Upper lobe of left lung (tissue), 6 donors: Measurements from ENCODE around the gene STEAP4. TPM values are rescaled to one million over a fixed set of nuclear protein-coding genes. Genes with fewer than 3 reads are reported as not detected.

Source experiments
- ATAC-seq, 2 donors: fragments of 200-7000 bp; cut with Tn5 transposase; one replicate each; pipeline ENCODE4 v1.9.1; 2022; ENCODE audit warnings: mild to moderate bottlenecking in 2 of 2, moderate library complexity in 2 of 2; ENCODE audit not compliant: low FRiP score in 2 of 2
- DNase-seq, 2 donors: peaks; one replicate each; pipeline ENCODE4 v3.0.0-alpha.2; 2019 to 2020
- H3K27ac ChIP-seq, 4 donors: fragments of 200-600 bp; sonication (generic); one replicate each; pipeline ENCODE4 v1.5.1; 2016 to 2019
- H3K27me3 ChIP-seq, 4 donors: fragments of 200-600 bp; sonication (generic); one replicate each; pipeline ENCODE4 v1.5.1; 2017 to 2019
- H3K36me3 ChIP-seq, 4 donors: fragments of 200-600 bp; sonication (generic); one replicate each; pipeline ENCODE4 v1.5.1; 2016 to 2019
- H3K4me1 ChIP-seq, 4 donors: fragments of 200-600 bp; sonication (generic); one replicate each; pipeline ENCODE4 v1.5.1; 2018 to 2019
- H3K4me3 ChIP-seq, 4 donors: fragments of 200-600 bp; sonication (generic); one replicate each; pipeline ENCODE4 v1.5.1; 2017 to 2019; ENCODE audit warnings: mild to moderate bottlenecking in 2 of 4, moderate library complexity in 1 of 4
- H3K9me3 ChIP-seq, 4 donors: fragments of 200-600 bp; sonication (generic); one replicate each; pipeline ENCODE4 v1.5.1; 2018 to 2019
- EP300 ChIP-seq, 4 donors: sonication (generic); formaldehyde crosslinking; IDR thresholded peaks; one replicate each; pipeline ENCODE4 v1.5.1; 2017; ENCODE audit warnings: antibody characterized with exemption in 4 of 4, control low read depth in 2 of 4
- POLR2A ChIP-seq, 4 donors: fragments of 450-650 bp; IDR thresholded peaks; one replicate each; pipeline ENCODE4 v1.5.1; 2016 to 2017; ENCODE audit warnings: antibody characterized with exemption in 4 of 4, mild to moderate bottlenecking in 2 of 4
- POLR2AphosphoS5 ChIP-seq, 2 donors: sonication (generic); formaldehyde crosslinking; IDR thresholded peaks; one replicate each; pipeline ENCODE4 v1.5.1; 2017; ENCODE audit warnings: antibody characterized with exemption in 2 of 2
- whole genome bisulfite sequencing, 2 donors: methylation state at CpG; one replicate each; pipeline ENCODE4 v1.1.5; 2017 to 2018; 5-methylcytosine and 5-hydroxymethylcytosine counted together
- total RNA-seq, 6 donors: library from RNA; depleted of rRNA in 4 of 6; stranded (reverse); fragments of >200 nt in 4 of 6; gene quantifications; one replicate each; pipeline versions ENCODE4 v1.1.0 to v1.2.1, GENCODE V29; 2016 to 2021
- TF ChIP-seq, protein P1 (sequence below), 6 experiments: fragments of 450-650 bp in 4 of 6; fragments of 200-600 bp in 2 of 6; sonication (generic) in 2 of 6; IDR thresholded peaks; one replicate each; pipeline ENCODE4 v1.5.1; 2016 to 2019; ENCODE audit warnings: antibody characterized with exemption in 6 of 6
- donor health status: DM: no; HTN: no; CAD: no; lungs with moderate emphysema.
- donor health status: DM: no; HTN: yes; CAD: no; lungs with severe emphysema.

Gene STEAP4
- total RNA-seq, 6 donors from 2014 or later, result 11.5 to 81.8 (median 54.8) TPM

DNA sequence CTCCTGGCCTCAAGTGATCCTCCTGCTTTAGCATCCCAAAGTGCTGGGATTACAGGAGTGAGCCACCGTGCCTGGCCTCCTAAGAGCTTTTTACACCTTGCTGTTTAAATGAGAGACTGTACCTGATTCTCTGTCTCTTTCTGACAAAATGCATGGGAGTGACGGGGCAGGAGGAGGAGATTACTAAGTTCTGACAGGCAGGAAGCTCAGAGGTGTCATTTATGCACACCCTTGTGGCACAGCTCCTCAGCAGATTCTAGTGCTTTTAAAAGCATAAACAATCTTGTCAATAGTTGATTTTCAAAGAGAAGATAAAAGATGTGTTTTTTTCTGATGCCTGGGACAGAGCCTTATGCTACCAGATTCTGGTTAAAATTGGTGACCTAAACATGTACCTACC is 39.7 kb upstream of the STEAP4 start:
- Histone ChIP-seq H3K27ac (no peak overlapping the region), H3K4me1 (no peaks in the 10 kb centered on the region), H3K36me3 (no peaks in the 10 kb centered on the region), H3K27me3 (no peaks in the 10 kb centered on the region), H3K9me3 (no peaks in the 10 kb centered on the region), H3K4me3 (no peak overlapping the region)
- no peak for DNase-seq
- 72 to 79% methylated on average over 2 of the region's 2 CpGs for WGBS, 2 donors
- no peak for TF ChIP-seq POLR2AphosphoS5 (IDR thresholded peaks at IDR 0.05)
- no peak for ATAC-seq

- ATAC-seq, result peak in 1 of 2 donors; percentile 90
- Histone ChIP-seq H3K27me3 (no peaks in the 10 kb centered on the region), H3K4me1 (no peaks in the 10 kb centered on the region), H3K4me3 (no peak overlapping the region), H3K36me3 (no peaks in the 10 kb centered on the region), H3K27ac (no peak overlapping the region), H3K9me3 (no peaks in the 10 kb centered on the region)
- TF ChIP-seq, protein P1, sequence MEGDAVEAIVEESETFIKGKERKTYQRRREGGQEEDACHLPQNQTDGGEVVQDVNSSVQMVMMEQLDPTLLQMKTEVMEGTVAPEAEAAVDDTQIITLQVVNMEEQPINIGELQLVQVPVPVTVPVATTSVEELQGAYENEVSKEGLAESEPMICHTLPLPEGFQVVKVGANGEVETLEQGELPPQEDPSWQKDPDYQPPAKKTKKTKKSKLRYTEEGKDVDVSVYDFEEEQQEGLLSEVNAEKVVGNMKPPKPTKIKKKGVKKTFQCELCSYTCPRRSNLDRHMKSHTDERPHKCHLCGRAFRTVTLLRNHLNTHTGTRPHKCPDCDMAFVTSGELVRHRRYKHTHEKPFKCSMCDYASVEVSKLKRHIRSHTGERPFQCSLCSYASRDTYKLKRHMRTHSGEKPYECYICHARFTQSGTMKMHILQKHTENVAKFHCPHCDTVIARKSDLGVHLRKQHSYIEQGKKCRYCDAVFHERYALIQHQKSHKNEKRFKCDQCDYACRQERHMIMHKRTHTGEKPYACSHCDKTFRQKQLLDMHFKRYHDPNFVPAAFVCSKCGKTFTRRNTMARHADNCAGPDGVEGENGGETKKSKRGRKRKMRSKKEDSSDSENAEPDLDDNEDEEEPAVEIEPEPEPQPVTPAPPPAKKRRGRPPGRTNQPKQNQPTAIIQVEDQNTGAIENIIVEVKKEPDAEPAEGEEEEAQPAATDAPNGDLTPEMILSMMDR (IDR thresholded peaks at IDR 0.05), result peak in 2 of 6 experiments; percentile 13 to 20
- TF ChIP-seq POLR2AphosphoS5 (IDR thresholded peaks at IDR 0.05), result no peak
- no peak for TF ChIP-seq EP300 (IDR thresholded peaks at IDR 0.05)
- TF ChIP-seq POLR2A (IDR thresholded peaks at IDR 0.05), result no peak
- 29 to 32% methylated on average over 15 of the region's 15 CpGs for WGBS, 2 donors
- peak; percentile 62 to 75 for DNase-seq
Observed at GRCh38 chr7:88344956-88345832, 38.5 kb upstream of the STEAP4 start.

DNA sequence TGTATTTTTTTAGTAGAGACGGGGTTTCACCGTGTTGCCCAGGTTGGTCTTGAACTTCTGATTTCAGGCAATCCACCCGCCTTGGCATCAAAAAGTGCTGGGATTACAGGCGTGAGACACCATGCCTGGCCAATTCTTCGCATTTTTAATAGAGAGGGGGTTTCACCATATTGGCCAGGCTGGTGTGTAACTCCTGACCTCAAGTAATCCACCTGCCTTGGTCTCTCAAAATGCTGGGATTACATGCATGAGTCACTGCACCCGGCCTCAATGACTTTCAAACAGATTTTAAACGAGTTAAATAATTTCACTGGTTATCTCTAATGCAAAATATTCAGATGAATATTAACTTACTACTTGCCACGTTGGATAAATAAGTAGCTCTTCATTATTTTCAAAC is 37.6 kb upstream of the STEAP4 start:
- 86 to 88% methylated on average over 7 to 8 of the region's 8 CpGs for WGBS, 2 donors
- no peak overlapping the region for H3K27ac ChIP-seq
- H3K36me3 ChIP-seq, result no peaks in the 10 kb centered on the region
- no peak for ATAC-seq
- no peaks in the 10 kb centered on the region for H3K27me3 ChIP-seq
- no peak overlapping the region for H3K4me3 ChIP-seq
- H3K4me1 ChIP-seq, result no peaks in the 10 kb centered on the region
- no peaks in the 10 kb centered on the region for H3K9me3 ChIP-seq
- TF ChIP-seq, protein P1 (IDR thresholded peaks at IDR 0.05), result no peak
- no peak for TF ChIP-seq POLR2A (IDR thresholded peaks at IDR 0.05)
- no peak for TF ChIP-seq EP300 (IDR thresholded peaks at IDR 0.05)
- no peak for TF ChIP-seq POLR2AphosphoS5 (IDR thresholded peaks at IDR 0.05)
- DNase-seq, result no peak

DNA sequence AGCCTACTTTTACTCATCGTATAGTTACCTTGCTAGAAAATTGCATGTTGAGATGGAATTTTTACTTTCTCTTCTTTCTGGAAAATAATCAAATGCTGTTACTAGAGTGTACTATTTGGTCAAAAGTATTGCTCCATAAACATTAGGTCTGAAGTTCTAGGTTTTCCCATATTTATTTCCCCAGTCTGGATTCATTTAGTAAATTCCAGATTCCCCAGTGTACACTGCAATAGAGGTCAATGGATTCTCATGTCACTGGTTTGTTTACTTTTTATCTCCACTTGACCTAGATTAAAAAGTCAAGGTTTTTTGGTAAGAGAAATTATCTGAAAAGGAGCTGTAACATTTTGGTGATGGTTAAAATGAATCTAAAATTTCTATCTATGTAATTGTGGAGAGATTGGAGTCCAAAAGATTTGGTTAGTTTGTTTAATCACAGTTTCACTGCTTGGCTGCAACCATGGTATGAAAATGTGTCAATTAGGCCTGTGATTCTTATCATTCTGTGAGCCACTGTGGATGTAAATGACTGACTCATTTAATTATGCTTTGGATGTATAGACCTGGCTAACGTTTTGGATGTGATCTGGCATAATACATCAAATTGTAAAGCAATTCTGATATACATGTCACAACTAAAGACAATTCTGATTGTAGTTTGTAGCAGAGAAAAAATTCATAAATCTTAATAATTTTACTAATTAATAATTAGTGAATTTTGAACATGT is 32.7 kb upstream of the STEAP4 start:
- 46 to 53% methylated on average over 2 of the region's 2 CpGs for WGBS, 2 donors
- TF ChIP-seq POLR2AphosphoS5 (IDR thresholded peaks at IDR 0.05), result no peak
- TF ChIP-seq, protein P1 (IDR thresholded peaks at IDR 0.05), result no peak
- TF ChIP-seq EP300 (IDR thresholded peaks at IDR 0.05), result no peak
- TF ChIP-seq POLR2A (IDR thresholded peaks at IDR 0.05), result no peak
- Histone ChIP-seq H3K4me1 (no peaks in the 10 kb centered on the region), H3K4me3 (no peak overlapping the region), H3K27ac (no peak overlapping the region), H3K27me3 (no peaks in the 10 kb centered on the region), H3K9me3 (no peaks in the 10 kb centered on the region), H3K36me3 (no peaks in the 10 kb centered on the region)
- ATAC-seq (no peak), DNase-seq (no peak)

DNA sequence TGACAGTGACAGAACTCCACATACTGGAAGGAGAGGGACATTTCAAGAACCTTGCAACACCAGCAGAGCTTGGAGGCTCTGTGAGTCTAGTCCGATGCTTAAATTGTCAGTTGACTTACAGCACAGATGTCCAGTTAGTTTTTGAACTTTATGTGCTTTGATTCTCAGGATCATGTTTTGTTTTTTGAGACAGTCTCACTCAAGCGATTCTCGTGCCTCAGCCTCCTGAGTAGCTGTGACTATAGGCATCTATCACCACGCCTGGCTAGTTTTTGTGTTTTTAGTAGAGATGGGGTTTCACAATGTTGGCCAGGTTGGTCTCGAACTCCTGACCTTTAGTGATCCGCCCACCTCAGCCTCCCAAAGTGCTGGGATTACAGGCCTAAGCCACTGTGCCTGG is 31.8 kb upstream of the STEAP4 start:
- Histone ChIP-seq H3K36me3 (no peaks in the 10 kb centered on the region), H3K9me3 (no peaks in the 10 kb centered on the region), H3K27me3 (no peaks in the 10 kb centered on the region), H3K4me1 (no peaks in the 10 kb centered on the region), H3K27ac (no peak overlapping the region), H3K4me3 (no peak overlapping the region)
- WGBS, 2 donors, result 88 to 90% methylated on average over 6 of the region's 6 CpGs
- TF ChIP-seq POLR2A (IDR thresholded peaks at IDR 0.05), result no peak
- TF ChIP-seq, protein P1 (IDR thresholded peaks at IDR 0.05), result no peak
- no peak for TF ChIP-seq POLR2AphosphoS5 (IDR thresholded peaks at IDR 0.05)
- no peak for TF ChIP-seq EP300 (IDR thresholded peaks at IDR 0.05)
- no peak for DNase-seq
- no peak for ATAC-seq
